ENCODE measurements around the gene TRPM6. TPM values are rescaled to one million over a fixed set of nuclear protein-coding genes. Genes with fewer than 3 reads are reported as not detected.
A peak's percentile ranks its signal among the peaks of the same experiment; 100 is the strongest.

Gene TRPM6
- total RNA-seq, 1 experiment from 2014 or later, result 0.57 TPM

DNA sequence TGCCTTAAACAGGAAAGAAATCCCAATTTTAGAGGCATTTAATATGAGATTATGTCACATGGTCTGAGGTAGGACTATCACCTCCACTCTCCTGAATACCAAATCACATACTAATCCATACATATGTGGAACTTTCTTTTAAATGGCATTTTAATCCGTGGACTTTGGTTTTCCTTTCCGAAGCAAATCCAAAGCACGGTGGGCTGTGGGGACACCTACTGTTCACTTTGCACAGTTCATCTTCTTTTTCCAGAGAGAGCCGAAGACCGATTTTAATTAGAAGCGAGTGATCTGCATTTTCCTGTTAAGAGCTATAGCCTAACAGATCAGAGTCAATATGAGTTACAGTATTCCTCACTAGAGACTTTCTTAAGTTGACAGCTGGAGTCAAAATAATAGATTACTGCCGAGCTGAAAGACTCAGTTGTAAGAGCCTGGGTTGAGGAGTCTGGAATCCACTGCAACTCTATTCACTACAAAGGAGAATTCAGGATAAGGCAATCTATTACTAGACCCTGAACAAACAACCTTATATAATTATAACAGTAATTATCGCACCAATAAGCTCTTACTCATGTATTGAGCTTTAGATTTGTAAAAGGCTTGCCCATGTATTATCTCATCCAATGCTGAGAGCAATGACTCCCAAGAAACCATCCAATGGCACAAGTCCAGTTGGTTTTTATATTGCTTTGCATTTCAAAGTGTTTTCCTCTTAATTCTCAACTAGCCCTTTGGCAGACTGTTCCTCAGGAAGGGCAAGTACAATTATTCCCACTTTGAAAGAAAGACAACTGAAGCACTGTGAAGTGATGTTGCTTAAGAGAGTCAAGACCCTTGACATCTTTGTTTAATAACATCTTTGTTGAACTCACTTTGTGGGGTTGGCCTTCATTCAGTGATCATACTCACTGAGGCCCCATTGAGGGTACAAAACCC is 144.7 kb downstream of the TRPM6 start:
- no peaks in the 10 kb centered on the region for H3K79me1 ChIP-seq (ENCODE audit: insufficient read depth, low read depth, low read length, poor library complexity, severe bottlenecking)
- TF ChIP-seq, protein P1, sequence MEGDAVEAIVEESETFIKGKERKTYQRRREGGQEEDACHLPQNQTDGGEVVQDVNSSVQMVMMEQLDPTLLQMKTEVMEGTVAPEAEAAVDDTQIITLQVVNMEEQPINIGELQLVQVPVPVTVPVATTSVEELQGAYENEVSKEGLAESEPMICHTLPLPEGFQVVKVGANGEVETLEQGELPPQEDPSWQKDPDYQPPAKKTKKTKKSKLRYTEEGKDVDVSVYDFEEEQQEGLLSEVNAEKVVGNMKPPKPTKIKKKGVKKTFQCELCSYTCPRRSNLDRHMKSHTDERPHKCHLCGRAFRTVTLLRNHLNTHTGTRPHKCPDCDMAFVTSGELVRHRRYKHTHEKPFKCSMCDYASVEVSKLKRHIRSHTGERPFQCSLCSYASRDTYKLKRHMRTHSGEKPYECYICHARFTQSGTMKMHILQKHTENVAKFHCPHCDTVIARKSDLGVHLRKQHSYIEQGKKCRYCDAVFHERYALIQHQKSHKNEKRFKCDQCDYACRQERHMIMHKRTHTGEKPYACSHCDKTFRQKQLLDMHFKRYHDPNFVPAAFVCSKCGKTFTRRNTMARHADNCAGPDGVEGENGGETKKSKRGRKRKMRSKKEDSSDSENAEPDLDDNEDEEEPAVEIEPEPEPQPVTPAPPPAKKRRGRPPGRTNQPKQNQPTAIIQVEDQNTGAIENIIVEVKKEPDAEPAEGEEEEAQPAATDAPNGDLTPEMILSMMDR (conservative IDR thresholded peaks at IDR 0.05), result peak; percentile 80
- H3K79me2 ChIP-seq (ENCODE audit: insufficient read depth, low read length), result no peaks in the 10 kb centered on the region
- Mint-ChIP-seq H3K4me1 (peaks cover 5 to 7% of the 10 kb centered on the region in 2 experiments), H3K4me3 (no peak overlapping the region), H3K36me3 (ENCODE audit: insufficient read depth in 1 of 3, low read depth in 3 of 3) (no peaks in the 10 kb centered on the region), H3K27me3 (ENCODE audit: low read depth) (no peaks in the 10 kb centered on the region), H3K9me3 (no peaks in the 10 kb centered on the region), H3K27ac (no peak overlapping the region)
- no peak overlapping the region for H3K4ac ChIP-seq (ENCODE audit: low read depth, low read length)
- no peak overlapping the region for H3T11ph ChIP-seq (ENCODE audit: low read length)
- H4K91ac ChIP-seq (ENCODE audit: insufficient read length, low read depth, low read length), result no peak overlapping the region
- H2BK120ac ChIP-seq (ENCODE audit: low read depth, low read length, poor library complexity, severe bottlenecking), result no peak overlapping the region
- no peak overlapping the region for H2BK5ac ChIP-seq (ENCODE audit: insufficient read length, low read length)
- H3K9me3 ChIP-seq (ENCODE audit: control insufficient read depth, low read depth, low read length), result no peaks in the 10 kb centered on the region
- peak; percentile 31 for DNase-seq
- H3K4me1 ChIP-seq (ENCODE audit: insufficient read depth, low read length), result no peaks in the 10 kb centered on the region; the same call in 1 of the 2 replicates
- H3K56ac ChIP-seq (ENCODE audit: insufficient read length, low read depth, low read length), result no peak overlapping the region
- no peak overlapping the region for H3K27ac ChIP-seq (ENCODE audit: insufficient read length, low read depth, low read length)
- no peak overlapping the region for H4K5ac ChIP-seq (ENCODE audit: insufficient read length, low read depth, low read length)
- H2AK5ac ChIP-seq (ENCODE audit: insufficient read length, low read length), result no peak overlapping the region
- no peak overlapping the region for H2BK20ac ChIP-seq (ENCODE audit: low read depth, low read length, poor library complexity, severe bottlenecking)
- no peak overlapping the region for H2AFZ ChIP-seq (ENCODE audit: low read length)
- no peaks in the 10 kb centered on the region for H3K23me2 ChIP-seq (ENCODE audit: insufficient read length, low read depth, low read length, poor library complexity, severe bottlenecking)
- no peaks in the 10 kb centered on the region for H3K27me3 ChIP-seq (ENCODE audit: insufficient read depth, low read length)
- no peaks in the 10 kb centered on the region for H4K20me1 ChIP-seq (ENCODE audit: control insufficient read depth, insufficient read depth, insufficient read length)
- H3K23ac ChIP-seq (ENCODE audit: insufficient read length, low read depth, low read length), result no peak overlapping the region
- WGBS (ENCODE audit: extremely low coverage, insufficient read length, low lambda C conversion rate), result no CpG with 5 or more reads among the region's 8 CpGs
- no peak overlapping the region for H3K18ac ChIP-seq (ENCODE audit: insufficient read length, low read depth, low read length)
- no peak overlapping the region for H2BK15ac ChIP-seq (ENCODE audit: low read depth, low read length)
- no peak overlapping the region for H3K4me2 ChIP-seq (ENCODE audit: insufficient read depth, insufficient read length, low read length)
- no peak overlapping the region for H4K8ac ChIP-seq (replicated peaks; ENCODE audit: insufficient read length, low read depth, low read length)
- H3K9ac ChIP-seq (ENCODE audit: extremely low read depth, insufficient read length, low read length), result no peak overlapping the region
- H2BK12ac ChIP-seq (ENCODE audit: insufficient read length, low read depth, low read length), result no peak overlapping the region
- H3K14ac ChIP-seq (ENCODE audit: insufficient read depth, low read length), result no peak overlapping the region

All from H9 (cell line).